Endodermal cell (in vitro differentiated cells): ENCODE data around the gene HPN. TPM values are rescaled to one million over a fixed set of nuclear protein-coding genes. Genes with fewer than 3 reads are reported as not detected.

ENCODE experiments used
- DNase-seq: peaks from one replicate; pipeline ENCODE4 v3.0.0-alpha.2; 2017
- H3K27ac ChIP-seq: 2 replicates; pipeline ENCODE4 v1.5.1; 2013; ENCODE audit warnings: mild to moderate bottlenecking, low read depth, low read length, moderate library complexity
- H3K27me3 ChIP-seq: 2 replicates; pipeline ENCODE4 v1.6.1; 2013; ENCODE audit warnings: mild to moderate bottlenecking, low read length, moderate library complexity; ENCODE audit not compliant: insufficient read depth, control insufficient read depth, poor library complexity, severe bottlenecking
- H3K36me3 ChIP-seq: 2 replicates; pipeline ENCODE4 v1.7.0; 2013; ENCODE audit warnings: mild to moderate bottlenecking, low read length, moderate library complexity; ENCODE audit not compliant: control insufficient read depth, insufficient read depth
- H3K4me1 ChIP-seq: one replicate; pipeline ENCODE4 v1.7.0; 2013; ENCODE audit warnings: low read length; ENCODE audit not compliant: control insufficient read depth, insufficient read depth
- H3K4me3 ChIP-seq: 2 replicates; pipeline ENCODE4 v1.5.1; 2013; ENCODE audit warnings: mild to moderate bottlenecking, low read length, moderate library complexity
- H3K9ac ChIP-seq: 2 replicates; pipeline ENCODE4 v1.6.1; 2013; ENCODE audit warnings: mild to moderate bottlenecking, low read length, moderate library complexity; ENCODE audit not compliant: poor library complexity, severe bottlenecking; ENCODE audit errors: extremely low read depth
- H3K9me3 ChIP-seq: 2 replicates; pipeline ENCODE4 v1.6.1; 2013; ENCODE audit warnings: mild to moderate bottlenecking, low read length, moderate library complexity; ENCODE audit not compliant: control insufficient read depth
- H3K27ac Mint-ChIP-seq: 2 replicates; pipeline ENCODE4 v1.8.0; 2020; ENCODE audit warnings: mixed read lengths
- H3K27me3 Mint-ChIP-seq: 2 replicates; pipeline ENCODE4 v1.8.0; 2021; ENCODE audit warnings: mild to moderate bottlenecking, mixed read lengths; ENCODE audit not compliant: insufficient read depth
- H3K36me3 Mint-ChIP-seq: 2 replicates; pipeline ENCODE4 v1.8.0; 2020; ENCODE audit warnings: low read depth, mixed read lengths
- H3K4me1 Mint-ChIP-seq: 2 replicates; pipeline ENCODE4 v1.8.0; 2020; ENCODE audit warnings: mixed read lengths
- H3K4me3 Mint-ChIP-seq: 2 replicates; pipeline ENCODE4 v1.8.0; 2020; ENCODE audit warnings: mild to moderate bottlenecking, moderate library complexity, mixed read lengths
- H3K9me3 Mint-ChIP-seq: 2 replicates; pipeline ENCODE4 v1.8.0; 2020; ENCODE audit warnings: mild to moderate bottlenecking, mixed read lengths
- WGBS, 2 experiments: methylation state at CpG; one replicate each; pipeline versions ENCODE4 v1.1.5 to v1.1.7; 2013; ENCODE audit warnings: missing lambda C conversion rate in 2 of 2, mixed read lengths in 1 of 2; ENCODE audit not compliant: insufficient coverage in 1 of 2, insufficient read length in 1 of 2; 5-methylcytosine and 5-hydroxymethylcytosine counted together
- total RNA-seq, 2 donors: library from RNA; stranded (reverse); fragmentation: NEBNext Ultra II Directional in 1 of 2; extraction: Animal tissue kit (Norgen Biotek cat#: 25700) in 1 of 2; gene quantifications; 2 replicates in 1 of 2; 3 replicates in 1 of 2; pipeline ENCODE4 v1.2.1, GENCODE V29; 2021
- TF ChIP-seq, protein P1 (sequence below): fragments of 200-600 bp; sonication (generic); conservative IDR thresholded peaks from 2 replicates; pipeline ENCODE4 v1.5.0; 2021; ENCODE audit warnings: antibody characterized with exemption, mild to moderate bottlenecking

HPN gene
- total RNA-seq, 2 donors from 2014 or later: 29.0 to 49.6 TPM

- H3K27ac Mint-ChIP-seq: no peak overlapping the region
- H3K9ac ChIP-seq: no peak overlapping the region
- peaks cover 1% of the 10 kb centered on the region for H3K4me1 Mint-ChIP-seq
- TF ChIP-seq, protein P1, sequence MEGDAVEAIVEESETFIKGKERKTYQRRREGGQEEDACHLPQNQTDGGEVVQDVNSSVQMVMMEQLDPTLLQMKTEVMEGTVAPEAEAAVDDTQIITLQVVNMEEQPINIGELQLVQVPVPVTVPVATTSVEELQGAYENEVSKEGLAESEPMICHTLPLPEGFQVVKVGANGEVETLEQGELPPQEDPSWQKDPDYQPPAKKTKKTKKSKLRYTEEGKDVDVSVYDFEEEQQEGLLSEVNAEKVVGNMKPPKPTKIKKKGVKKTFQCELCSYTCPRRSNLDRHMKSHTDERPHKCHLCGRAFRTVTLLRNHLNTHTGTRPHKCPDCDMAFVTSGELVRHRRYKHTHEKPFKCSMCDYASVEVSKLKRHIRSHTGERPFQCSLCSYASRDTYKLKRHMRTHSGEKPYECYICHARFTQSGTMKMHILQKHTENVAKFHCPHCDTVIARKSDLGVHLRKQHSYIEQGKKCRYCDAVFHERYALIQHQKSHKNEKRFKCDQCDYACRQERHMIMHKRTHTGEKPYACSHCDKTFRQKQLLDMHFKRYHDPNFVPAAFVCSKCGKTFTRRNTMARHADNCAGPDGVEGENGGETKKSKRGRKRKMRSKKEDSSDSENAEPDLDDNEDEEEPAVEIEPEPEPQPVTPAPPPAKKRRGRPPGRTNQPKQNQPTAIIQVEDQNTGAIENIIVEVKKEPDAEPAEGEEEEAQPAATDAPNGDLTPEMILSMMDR: no peak
- H3K27me3 Mint-ChIP-seq: no peaks in the 10 kb centered on the region
- H3K36me3 ChIP-seq: no peaks in the 10 kb centered on the region
- no peak overlapping the region for H3K27ac ChIP-seq
- H3K4me3 Mint-ChIP-seq: no peak overlapping the region
- DNase-seq: no peak
- H3K9me3 ChIP-seq: no peaks in the 10 kb centered on the region
- no peaks in the 10 kb centered on the region for H3K36me3 Mint-ChIP-seq
- no peaks in the 10 kb centered on the region for H3K9me3 Mint-ChIP-seq
- H3K27me3 ChIP-seq: no peaks in the 10 kb centered on the region
- no peaks in the 10 kb centered on the region for H3K4me1 ChIP-seq
- H3K4me3 ChIP-seq: no peak overlapping the region
- WGBS, 2 experiments: 88 to 89% methylated on average over 6 to 8 of the region's 8 CpGs
These were observed 46.8 kb downstream of the HPN start for GRCh38 chr19:35088131-35088913.

- Histone ChIP-seq H3K9me3 (no peaks in the 10 kb centered on the region), H3K9ac (no peak overlapping the region), H3K27ac (no peak overlapping the region), H3K4me3 (no peak overlapping the region), H3K27me3 (no peaks in the 10 kb centered on the region), H3K36me3 (no peaks in the 10 kb centered on the region), H3K4me1 (no peaks in the 10 kb centered on the region)
- no peak for DNase-seq
- peaks cover 1% of the 10 kb centered on the region for H3K4me1 Mint-ChIP-seq
- H3K4me3 Mint-ChIP-seq: no peak overlapping the region
- H3K27me3 Mint-ChIP-seq: no peaks in the 10 kb centered on the region
- H3K9me3 Mint-ChIP-seq: no peaks in the 10 kb centered on the region
- 94% methylated on average over 7 of the region's 8 CpGs; no CpG with 5 or more reads in 1 of the 2 experiments for WGBS, 2 experiments
- H3K36me3 Mint-ChIP-seq: no peaks in the 10 kb centered on the region
- no peak overlapping the region for H3K27ac Mint-ChIP-seq
- TF ChIP-seq, protein P1: no peak
These were observed 48.0 kb downstream of the HPN start for GRCh38 chr19:35089554-35089953.

- peaks cover 1% of the 10 kb centered on the region for H3K4me1 Mint-ChIP-seq
- H3K9me3 Mint-ChIP-seq: no peaks in the 10 kb centered on the region
- H3K9me3 ChIP-seq: no peaks in the 10 kb centered on the region
- H3K9ac ChIP-seq: no peak overlapping the region
- H3K36me3 ChIP-seq: no peaks in the 10 kb centered on the region
- no peaks in the 10 kb centered on the region for H3K4me1 ChIP-seq
- no peak overlapping the region for H3K4me3 ChIP-seq
- TF ChIP-seq, protein P1: no peak
- no peak overlapping the region for H3K4me3 Mint-ChIP-seq
- DNase-seq: no peak
- H3K27me3 Mint-ChIP-seq: no peaks in the 10 kb centered on the region
- H3K27me3 ChIP-seq: no peaks in the 10 kb centered on the region
- no peak overlapping the region for H3K27ac Mint-ChIP-seq
- H3K36me3 Mint-ChIP-seq: no peaks in the 10 kb centered on the region
- WGBS, 2 experiments: 82 to 85% methylated on average over 4 to 9 of the region's 9 CpGs
- no peak overlapping the region for H3K27ac ChIP-seq
These were observed 48.6 kb downstream of the HPN start for GRCh38 chr19:35090160-35090505.
